Chondrocyte (in vitro differentiated cells): ENCODE measurements around the gene GADD45A. TPM values are rescaled to one million over a fixed set of nuclear protein-coding genes. Genes with fewer than 3 reads are reported as not detected.
A peak's percentile ranks its signal among the peaks of the same experiment; 100 is the strongest.

Experiments
- DNase-seq: peaks from one replicate; pipeline ENCODE4 v3.0.0; 2021; ENCODE audit warnings: mixed read lengths, low spot score
- H3K27ac Mint-ChIP-seq: one replicate; pipeline ENCODE4 v1.8.0; 2021; ENCODE audit warnings: mild to moderate bottlenecking, moderate library complexity, mixed read lengths; ENCODE audit not compliant: unreplicated experiment
- H3K27me3 Mint-ChIP-seq: 2 replicates; pipeline ENCODE4 v1.8.0; 2021; ENCODE audit warnings: low read depth, mixed read lengths
- H3K36me3 Mint-ChIP-seq: 2 replicates; pipeline ENCODE4 v1.8.0; 2021; ENCODE audit warnings: low read depth, mixed read lengths
- H3K4me1 Mint-ChIP-seq: 2 replicates; pipeline ENCODE4 v1.8.0; 2021; ENCODE audit warnings: low read depth, mild to moderate bottlenecking, mixed read lengths
- H3K4me3 Mint-ChIP-seq: one replicate; pipeline ENCODE4 v1.8.0; 2021; ENCODE audit warnings: mild to moderate bottlenecking, moderate library complexity, mixed read lengths; ENCODE audit not compliant: unreplicated experiment
- H3K9me3 Mint-ChIP-seq: 2 replicates; pipeline ENCODE4 v1.8.0; 2021; ENCODE audit warnings: low read depth, mixed read lengths
- CTCF ChIP-seq: fragments of 200-600 bp; sonication (generic); IDR thresholded peaks from 2 replicates; pipeline ENCODE4 v1.5.0; 2021; ENCODE audit warnings: antibody characterized with exemption, mild to moderate bottlenecking, moderate library complexity
- total RNA-seq: library from RNA; stranded (reverse); gene quantifications from 3 replicates; pipeline ENCODE4 v1.2.1, GENCODE V29; 2021

GADD45A gene
- total RNA-seq, 1 donor from 2014 or later, result 89.4 TPM

GRCh38 chr1:67688526-67689219, 3.7 kb downstream of the GADD45A start:
- peaks cover 19% of the 10 kb centered on the region for H3K36me3 Mint-ChIP-seq
- H3K4me1 Mint-ChIP-seq, result peaks cover 34% of the 10 kb centered on the region
- H3K27me3 Mint-ChIP-seq, result no peaks in the 10 kb centered on the region
- peak overlapping the region; percentile 36 for H3K4me3 Mint-ChIP-seq
- no peak for TF ChIP-seq CTCF
- DNase-seq, result no peak
- H3K9me3 Mint-ChIP-seq, result no peaks in the 10 kb centered on the region
- peak overlapping the region; percentile 80 for H3K27ac Mint-ChIP-seq

- Mint-ChIP-seq H3K9me3 (no peaks in the 10 kb centered on the region), H3K4me3 (no peak overlapping the region), H3K4me1 (peaks cover 26% of the 10 kb centered on the region), H3K36me3 (peaks cover 19% of the 10 kb centered on the region), H3K27ac (peak overlapping the region; percentile 80), H3K27me3 (no peaks in the 10 kb centered on the region)
- TF ChIP-seq CTCF, result no peak
- no peak for DNase-seq
These were observed 4.4 kb downstream of the GADD45A start for GRCh38 chr1:67689267-67690017.

- no peak overlapping the region for H3K27ac Mint-ChIP-seq
- no peaks in the 10 kb centered on the region for H3K27me3 Mint-ChIP-seq
These were observed 5.0 kb downstream of the GADD45A start for GRCh38 chr1:67690018-67690363.

GRCh38 chr1:67690411-67690810, 5.4 kb downstream of the GADD45A start:
- H3K4me3 Mint-ChIP-seq, result no peak overlapping the region

More at GRCh38 chr1:67690018-67690363, 5.0 kb downstream of the GADD45A start:
- Mint-ChIP-seq H3K36me3 (peaks cover 19% of the 10 kb centered on the region), H3K4me1 (peaks cover 22% of the 10 kb centered on the region), H3K9me3 (no peaks in the 10 kb centered on the region), H3K4me3 (no peak overlapping the region)
- no peak for DNase-seq
- no peak for TF ChIP-seq CTCF

More at GRCh38 chr1:67690411-67690810, 5.4 kb downstream of the GADD45A start:
- TF ChIP-seq CTCF, result no peak
- no peak overlapping the region for H3K27ac Mint-ChIP-seq
- peaks cover 22% of the 10 kb centered on the region for H3K4me1 Mint-ChIP-seq
- peaks cover 19% of the 10 kb centered on the region for H3K36me3 Mint-ChIP-seq
- no peak for DNase-seq
- no peaks in the 10 kb centered on the region for H3K9me3 Mint-ChIP-seq
- H3K27me3 Mint-ChIP-seq, result no peaks in the 10 kb centered on the region
